GM21737 (cell line): Measurements from ENCODE around the gene MAPK8IP1.
"Not testable (repeated sequence)": the region's sequence is repeated elsewhere in the genome, so short reads cannot be mapped to it uniquely, and the experiment has no call there.

Experiments
- ATAC-seq: cut with Tn5 transposase; IDR thresholded peaks from one replicate; pipeline ENCODE4 v1.9.1; 2021; ENCODE audit warnings: mild to moderate bottlenecking, moderate library complexity; ENCODE audit not compliant: unreplicated experiment

The MAPK8IP1 gene

GRCh38 chr11:45885274-45885920 is at the start of gene MAPK8IP1:
Gene MAPK8IP1, plus strand, starts transcription at chr11:45885651. Its CDS starts 170 bp downstream, at chr11:45885821.
- no peak for ATAC-seq

DNA sequence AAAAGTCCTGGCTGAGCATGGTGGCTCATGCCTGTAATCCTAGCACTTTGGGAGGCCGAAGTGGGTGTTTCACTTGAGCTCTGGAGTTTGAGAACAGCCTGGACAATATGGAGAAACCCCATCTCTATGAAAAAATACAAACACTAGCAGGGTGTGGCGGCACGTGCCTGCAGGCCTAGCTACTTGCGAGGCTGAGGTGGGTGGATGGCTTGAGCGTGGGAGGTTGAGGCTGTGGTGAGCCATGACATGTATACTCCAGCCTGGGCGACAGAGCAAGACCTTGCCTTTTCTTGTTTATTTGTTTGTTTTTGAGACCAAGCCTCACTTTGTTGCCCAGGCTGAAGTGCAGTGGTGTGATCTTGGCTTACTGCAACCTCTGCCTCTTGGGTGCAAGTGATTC is 46.2 kb upstream of the MAPK8IP1 start:
- no peak for ATAC-seq

DNA sequence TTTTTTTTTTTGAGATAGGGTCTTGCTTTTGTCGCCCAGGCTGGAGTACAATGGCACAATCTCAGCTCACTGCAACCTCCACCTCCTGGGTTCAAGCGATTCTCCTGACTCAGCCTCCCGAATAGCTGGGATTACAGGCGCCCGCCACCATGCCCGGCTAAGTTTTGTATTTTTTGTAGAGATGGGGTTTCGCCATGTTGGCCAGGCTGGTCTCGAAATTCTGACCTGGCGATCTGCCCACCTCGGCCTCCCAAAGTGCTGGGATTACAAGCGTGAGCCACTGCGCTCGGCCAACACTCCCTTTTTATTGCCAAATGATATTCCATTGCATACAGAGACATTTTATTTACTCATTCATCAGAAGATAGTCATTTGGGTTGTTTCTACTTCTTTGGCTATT is 45.2 kb upstream of the MAPK8IP1 start:
- ATAC-seq = not testable (repeated sequence)

DNA sequence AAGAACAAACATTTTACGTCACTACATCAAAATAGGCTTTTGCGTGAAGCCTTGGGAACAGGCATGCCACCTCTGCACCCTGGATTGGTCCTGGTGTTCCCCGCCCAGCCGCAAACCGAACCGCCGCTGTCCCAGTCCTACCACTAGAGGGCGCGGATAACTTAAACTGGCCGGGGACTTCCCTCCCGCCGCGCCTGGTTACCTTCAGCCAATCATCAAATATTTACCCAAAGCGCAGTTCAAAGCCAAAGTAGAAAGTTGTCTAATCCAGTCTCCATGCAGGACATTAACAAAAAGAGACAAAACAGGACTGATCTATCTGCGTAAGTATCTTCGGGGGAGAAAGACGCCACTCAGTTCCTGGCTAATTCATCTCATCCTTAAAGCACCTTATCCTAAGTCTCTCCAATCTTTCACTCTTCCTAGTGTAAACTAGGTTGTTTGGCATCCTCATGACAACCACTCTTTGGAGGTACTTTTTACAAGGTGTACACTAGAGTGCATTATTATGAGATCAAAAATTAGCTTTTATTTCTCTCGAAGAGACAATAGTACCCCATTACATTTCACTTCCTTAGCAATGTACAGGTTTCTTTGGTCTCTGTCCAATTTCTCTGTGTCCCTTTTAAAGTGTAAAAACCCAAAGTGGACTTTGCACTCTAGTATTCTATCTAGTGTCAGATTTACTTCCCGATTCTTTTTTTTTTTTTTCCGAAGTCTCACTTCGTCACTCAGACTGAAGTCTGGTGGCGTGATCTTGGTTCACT is 42.1 kb upstream of the MAPK8IP1 start:
- no peak for ATAC-seq

DNA sequence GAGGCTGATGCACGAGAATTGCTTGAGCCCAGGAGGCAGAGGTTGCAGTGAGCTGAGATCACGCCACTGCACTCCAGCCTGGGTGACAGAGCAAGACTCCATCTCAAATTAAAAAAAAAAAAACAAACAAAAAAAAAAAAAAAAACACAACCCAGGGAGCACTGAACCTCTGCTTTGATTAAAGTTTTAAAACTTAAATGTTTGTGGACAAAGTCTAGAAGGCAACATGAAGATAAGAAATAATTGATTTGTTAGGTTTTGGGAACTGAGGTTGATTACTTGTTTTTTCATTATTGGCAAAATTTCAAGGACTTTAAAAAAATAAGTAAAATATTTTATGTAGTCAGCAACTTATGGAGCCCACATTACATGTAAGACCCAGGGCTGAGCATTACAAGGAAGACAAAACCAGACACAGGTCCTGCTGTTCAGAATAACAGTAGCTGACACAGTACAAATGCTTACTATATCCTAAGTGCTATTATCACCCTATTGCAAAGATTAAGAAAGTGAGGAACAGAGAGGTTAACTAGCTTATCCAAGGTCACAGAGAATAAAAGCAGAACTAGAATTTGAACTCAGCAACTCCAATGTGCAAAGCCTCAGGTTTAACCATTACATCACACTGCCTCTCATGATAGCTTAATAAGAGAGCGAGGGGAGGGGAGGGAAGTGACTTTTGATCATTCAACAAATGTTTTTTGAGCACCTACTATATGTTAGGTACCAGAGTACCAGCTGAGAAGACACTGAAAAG is 40.5 kb upstream of the MAPK8IP1 start:
- no peak for ATAC-seq

- ATAC-seq = no peak
These were observed 39.2 kb upstream of the MAPK8IP1 start for GRCh38 chr11:45846174-45846675.

GRCh38 chr11:45846974-45847910 is 38.2 kb upstream of the MAPK8IP1 start, which contains the start of gene CRY2:
Gene CRY2, plus strand, starts transcription at chr11:45847475. Its CDS starts 16 bp downstream, at chr11:45847491.
- ATAC-seq = peak; percentile 91

GRCh38 chr11:45847911-45848316 is 37.5 kb upstream of the MAPK8IP1 start:
- ATAC-seq = peak; percentile 13

DNA sequence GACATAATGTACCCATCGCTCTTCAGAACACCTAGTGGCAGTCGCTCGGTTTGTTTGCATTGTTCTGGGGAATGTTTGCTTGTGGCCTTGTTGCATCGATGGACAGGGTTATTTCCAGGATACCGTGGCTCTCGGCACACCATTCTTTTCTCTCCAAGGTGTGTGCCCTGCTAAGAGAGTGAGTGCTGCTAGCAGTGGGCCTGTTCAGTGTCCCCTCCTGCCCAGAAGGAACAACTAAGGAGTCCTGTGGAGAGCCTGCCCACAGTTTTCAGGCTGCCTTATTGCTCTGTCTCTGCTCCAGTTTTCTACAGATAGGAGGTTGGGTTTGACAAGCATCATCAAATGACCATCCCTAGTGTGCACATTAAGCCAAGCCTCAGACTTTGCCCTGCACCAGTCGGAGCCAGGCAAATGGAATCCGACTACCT is 36.8 kb upstream of the MAPK8IP1 start:
- ATAC-seq = no peak

DNA sequence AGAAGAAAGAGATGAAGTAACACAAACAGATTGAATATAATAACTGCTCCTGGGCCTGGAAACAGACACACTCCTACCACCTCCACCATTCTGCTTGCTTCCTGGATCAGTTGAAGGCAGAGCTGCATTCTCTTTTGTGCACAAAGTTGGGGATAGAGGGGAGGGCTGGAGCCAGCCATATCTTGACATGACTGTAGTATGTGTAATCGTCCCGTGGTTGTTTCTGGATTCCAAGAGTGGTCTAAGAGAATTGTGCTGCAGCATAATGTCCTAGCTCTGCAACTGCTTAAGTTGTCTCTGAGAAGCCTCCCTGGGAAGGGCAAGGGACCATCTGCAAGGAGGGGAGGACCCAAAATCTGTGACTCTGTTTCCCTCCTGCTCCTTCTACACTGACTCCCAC is 35.0 kb upstream of the MAPK8IP1 start:
- no peak for ATAC-seq

DNA sequence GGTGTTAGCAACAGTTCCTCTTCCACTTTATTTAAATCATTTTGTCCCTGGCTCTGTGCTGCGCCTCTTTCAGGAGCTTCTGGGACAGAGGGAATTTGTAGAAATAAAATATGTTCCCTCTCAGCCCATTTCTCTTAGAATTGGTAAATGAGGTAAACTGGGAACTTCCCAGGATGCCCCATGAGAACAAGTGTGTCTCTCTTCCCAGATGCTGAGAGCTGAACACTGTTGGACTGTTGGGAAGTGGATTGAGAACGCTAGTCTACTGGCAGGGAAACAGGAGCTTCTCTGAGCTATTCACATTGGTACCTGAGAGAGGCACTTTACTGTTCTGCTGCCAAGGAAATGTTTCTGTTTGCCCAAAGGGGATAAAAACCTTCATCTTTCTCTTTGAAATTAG is 34.2 kb upstream of the MAPK8IP1 start:
- ATAC-seq = no peak

DNA sequence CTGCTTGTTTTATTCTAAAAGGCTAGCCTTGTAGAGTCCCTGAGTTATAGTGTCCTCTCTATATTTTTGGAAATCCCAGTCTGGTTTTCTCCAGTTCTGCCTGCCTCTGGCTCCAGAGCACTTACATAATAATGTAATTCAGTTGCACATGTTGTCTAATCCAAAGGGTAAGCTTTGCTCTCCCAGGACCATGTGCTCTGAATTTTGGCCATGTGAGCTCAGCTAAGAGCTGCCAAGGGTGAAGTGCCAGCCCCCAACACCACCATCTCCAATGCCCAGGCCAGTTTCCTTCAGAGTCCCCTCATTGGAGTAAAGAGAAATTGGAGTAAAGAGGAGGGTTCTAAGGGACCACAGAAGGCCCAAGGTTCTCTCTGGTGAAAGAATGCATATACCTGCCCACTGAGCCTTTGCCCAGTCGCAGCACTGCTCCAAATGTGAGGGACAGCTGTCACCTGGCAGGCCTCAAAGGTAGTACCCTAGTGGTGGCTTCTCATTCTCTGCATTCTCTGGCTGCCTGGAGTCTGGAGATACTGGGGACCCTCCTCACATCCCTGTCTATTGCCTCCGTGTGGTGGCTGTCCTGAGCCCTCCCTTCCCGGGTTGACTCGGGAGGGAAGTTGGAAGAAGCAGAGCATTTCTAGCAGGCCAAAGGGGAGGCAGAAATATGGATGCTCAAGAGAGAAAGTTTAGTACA is 33.3 kb upstream of the MAPK8IP1 start:
- no peak for ATAC-seq

GRCh38 chr11:45852712-45853101 is 32.7 kb upstream of the MAPK8IP1 start:
- ATAC-seq = no peak

GRCh38 chr11:45853332-45854219 is 31.9 kb upstream of the MAPK8IP1 start:
- no peak for ATAC-seq

DNA sequence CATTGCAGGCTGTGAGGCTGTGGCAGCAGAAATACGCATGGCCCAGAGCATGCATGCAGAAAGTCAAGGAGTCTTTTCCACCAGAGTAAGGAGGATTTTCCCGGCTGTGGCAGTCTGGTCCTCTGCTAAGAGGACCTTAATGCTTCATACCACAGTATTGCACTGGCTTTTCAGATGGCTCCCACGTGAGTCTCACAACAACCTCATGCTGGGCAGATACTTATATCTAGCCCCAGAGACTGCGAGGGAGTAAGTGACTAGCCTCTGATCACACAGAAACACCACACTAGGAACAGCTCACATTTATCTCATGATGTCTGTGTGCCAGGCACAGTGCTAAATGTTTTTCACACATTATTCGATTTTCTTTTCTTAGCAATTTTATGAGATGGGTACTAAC is 30.1 kb upstream of the MAPK8IP1 start:
- ATAC-seq = no peak

DNA sequence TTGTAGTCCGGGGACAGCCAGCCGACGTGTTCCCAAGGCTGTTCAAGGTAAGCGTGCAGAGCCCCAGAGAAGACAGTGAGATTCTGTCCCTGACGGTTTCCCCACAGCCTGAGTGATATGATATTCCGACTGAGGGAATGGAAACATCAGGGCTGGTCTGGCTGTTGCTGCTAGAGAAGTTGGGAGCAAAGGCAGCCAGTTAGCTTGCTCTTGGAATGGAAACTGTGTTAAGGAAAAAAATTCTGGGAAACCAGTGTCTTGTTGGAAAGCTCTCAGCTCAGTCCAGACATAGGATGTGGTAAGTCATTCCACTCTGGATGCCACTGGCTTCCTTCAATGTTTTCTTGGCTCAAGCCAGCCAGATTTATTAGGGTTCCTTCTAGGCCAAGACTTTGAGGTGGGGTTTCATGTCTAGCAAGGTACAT is 29.4 kb upstream of the MAPK8IP1 start:
- ATAC-seq = no peak

GRCh38 chr11:45857961-45858474 is 27.4 kb upstream of the MAPK8IP1 start:
- ATAC-seq = no peak

DNA sequence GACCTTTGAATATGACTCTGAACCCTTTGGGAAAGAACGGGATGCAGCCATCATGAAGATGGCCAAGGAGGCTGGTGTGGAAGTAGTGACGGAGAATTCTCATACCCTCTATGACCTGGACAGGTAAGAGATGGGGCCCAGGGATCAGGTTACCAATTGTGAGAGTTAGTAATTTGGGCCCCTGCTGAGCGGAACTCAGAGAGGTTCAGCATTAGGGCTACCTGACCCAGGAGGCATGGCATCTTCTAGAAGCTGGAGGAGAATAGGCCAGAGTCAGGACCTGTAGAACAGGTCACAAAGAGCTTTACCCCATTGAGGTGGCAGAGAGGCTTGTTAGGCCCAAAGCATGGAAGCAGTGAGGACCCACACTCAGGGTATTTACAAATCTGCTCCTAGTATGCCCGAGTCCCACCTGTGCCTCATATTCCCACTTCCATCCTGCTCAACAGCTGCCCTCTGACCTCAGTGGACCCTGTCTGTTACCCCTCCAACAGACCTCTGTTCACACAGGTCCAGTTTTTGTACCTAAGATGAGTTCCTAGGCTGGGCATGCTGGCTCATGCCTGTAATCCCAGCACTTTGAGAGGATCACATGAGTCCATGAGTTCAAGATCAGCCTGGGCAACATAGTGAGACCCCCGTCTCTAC is 26.6 kb upstream of the MAPK8IP1 start:
- no peak for ATAC-seq
